HepG2 (cell line): ENCODE data around the gene RPL18. TPM values are rescaled to one million over a fixed set of nuclear protein-coding genes. Genes with fewer than 3 reads are reported as not detected.

Experiments
- ETV5 ChIP-seq: IDR thresholded peaks from 2 replicates; pipeline ENCODE4 v1.6.1; 2018; ENCODE audit warnings: missing biosample characterization, missing genetic modification reagents, inconsistent platforms, borderline replicate concordance
- NFIB ChIP-seq: sonication (generic); formaldehyde crosslinking; IDR thresholded peaks from 2 replicates; pipeline ENCODE4 v1.9.0; 2021; ENCODE audit warnings: missing genetic modification reagents, mild to moderate bottlenecking, borderline replicate concordance
- POLR2AphosphoS5 ChIP-seq: IDR thresholded peaks from 2 replicates; pipeline ENCODE4 v1.6.1; 2012; ENCODE audit warnings: low read depth, low read length
- SALL1 ChIP-seq: sonication (generic); formaldehyde crosslinking; IDR thresholded peaks from 2 replicates; pipeline ENCODE4 v1.8.0; 2022; ENCODE audit warnings: mild to moderate bottlenecking, missing genetic modification reagents
- ZNF225 ChIP-seq: sonication (generic); formaldehyde crosslinking; IDR thresholded peaks from 2 replicates; pipeline ENCODE4 v1.4.0; 2020; ENCODE audit warnings: mild to moderate bottlenecking, missing genetic modification reagents
- ZNF354B ChIP-seq: sonication (generic); formaldehyde crosslinking; IDR thresholded peaks from 2 replicates; pipeline ENCODE4 v1.8.0; 2022; ENCODE audit warnings: mild to moderate bottlenecking, missing genetic modification reagents
- ZNF513 ChIP-seq: sonication (generic); formaldehyde crosslinking; conservative IDR thresholded peaks from 2 replicates; pipeline ENCODE4 v1.5.0; 2020; ENCODE audit warnings: missing genetic modification reagents
- polyA plus RNA-seq, 8 experiments: library from polyadenylated mRNA; depleted of rRNA in 3 of 8; stranded (reverse) in 7 of 8; unstranded in 1 of 8; fragments of >200 nt; fragmentation: Illumina TruSeq in 4 of 8; extraction: Trizol in 4 of 8; gene quantifications; 2 replicates each; pipeline versions ENCODE4 v1.2.1 to v1.2.3, GENCODE V29; 2011 to 2016; ENCODE audit warnings: low read depth in 4 of 8, missing spikeins in 1 of 8, mixed read lengths in 1 of 8; ENCODE audit not compliant: insufficient read depth in 1 of 8
- total RNA-seq, 5 experiments: library from RNA; depleted of rRNA; stranded (reverse); fragments of >200 nt; fragmentation: Illumina TruSeq; extraction: Trizol; gene quantifications; 2 replicates each; pipeline ENCODE4 v1.2.3, GENCODE V29; 2016; ENCODE audit warnings: low read depth in 1 of 5
- TF ChIP-seq, protein P1 (sequence below): sonication (generic); formaldehyde crosslinking; IDR thresholded peaks from 2 replicates; pipeline ENCODE4 v1.4.0; 2020; ENCODE audit warnings: missing genetic modification reagents
- TF ChIP-seq, protein P2 (sequence below): sonication (generic); formaldehyde crosslinking; IDR thresholded peaks from 2 replicates; pipeline ENCODE4 v1.8.0; 2022; ENCODE audit warnings: missing genetic modification reagents, mild to moderate bottlenecking, borderline replicate concordance
- TF ChIP-seq, protein P3 (sequence below): sonication (generic); formaldehyde crosslinking; IDR thresholded peaks from 2 replicates; pipeline ENCODE4 v1.5.0; 2020; ENCODE audit warnings: mild to moderate bottlenecking, missing genetic modification reagents, borderline replicate concordance
- TF ChIP-seq, protein P4 (sequence below): IDR thresholded peaks from 2 replicates; pipeline ENCODE4 v1.6.1; 2016

Gene RPL18
- total and polyA plus RNA-seq, 2 of the 13 experiments (the other 11 are each of a cell fraction or from before 2014, with no cell fraction given): 1,485 to 1,639 TPM

DNA sequence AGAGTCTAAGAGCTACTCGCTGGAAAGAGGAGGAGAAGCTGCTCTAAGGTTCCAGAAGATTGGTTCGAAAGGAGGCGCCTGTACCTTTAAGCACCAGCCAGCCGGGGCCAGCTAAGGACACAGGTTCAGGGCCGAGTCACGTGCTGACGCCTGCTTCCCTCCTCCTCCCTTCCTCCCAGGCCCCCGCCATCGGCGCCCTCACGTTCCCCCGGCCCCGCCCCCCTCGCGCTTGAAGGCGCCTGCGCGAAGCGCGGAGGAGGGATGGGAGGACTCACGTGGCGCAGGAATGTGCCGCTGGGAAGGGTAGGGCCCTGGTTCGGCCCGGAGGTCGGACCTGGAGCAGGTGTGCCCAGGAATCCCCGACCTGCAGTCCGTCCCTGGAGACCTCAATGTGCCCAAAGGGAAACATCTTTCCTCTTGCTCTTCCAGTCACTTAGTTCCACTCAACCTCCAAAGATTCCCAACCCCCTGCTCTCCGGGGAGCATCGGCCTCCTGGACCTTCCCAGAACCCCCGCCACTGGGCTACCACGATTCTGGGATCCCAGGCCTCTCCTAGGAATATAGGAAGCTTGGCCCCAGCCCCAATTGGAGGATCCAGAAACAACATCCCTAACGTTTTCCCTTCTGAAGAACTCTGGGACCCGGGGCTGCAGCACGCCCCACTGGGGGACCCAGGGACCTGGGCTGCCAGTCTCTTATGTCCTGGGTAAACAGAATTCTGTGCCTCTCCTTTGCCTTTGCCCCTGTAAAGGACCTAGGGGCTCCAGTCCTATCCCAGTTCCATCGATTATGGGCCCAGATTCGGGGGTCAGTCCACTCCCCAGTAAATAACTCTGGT lies 15.7 kb upstream of the RPL18 start (continued):
- TF ChIP-seq, protein P1, sequence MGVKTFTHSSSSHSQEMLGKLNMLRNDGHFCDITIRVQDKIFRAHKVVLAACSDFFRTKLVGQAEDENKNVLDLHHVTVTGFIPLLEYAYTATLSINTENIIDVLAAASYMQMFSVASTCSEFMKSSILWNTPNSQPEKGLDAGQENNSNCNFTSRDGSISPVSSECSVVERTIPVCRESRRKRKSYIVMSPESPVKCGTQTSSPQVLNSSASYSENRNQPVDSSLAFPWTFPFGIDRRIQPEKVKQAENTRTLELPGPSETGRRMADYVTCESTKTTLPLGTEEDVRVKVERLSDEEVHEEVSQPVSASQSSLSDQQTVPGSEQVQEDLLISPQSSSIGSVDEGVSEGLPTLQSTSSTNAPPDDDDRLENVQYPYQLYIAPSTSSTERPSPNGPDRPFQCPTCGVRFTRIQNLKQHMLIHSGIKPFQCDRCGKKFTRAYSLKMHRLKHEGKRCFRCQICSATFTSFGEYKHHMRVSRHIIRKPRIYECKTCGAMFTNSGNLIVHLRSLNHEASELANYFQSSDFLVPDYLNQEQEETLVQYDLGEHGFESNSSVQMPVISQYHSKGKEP (CRISPR knock-in tag): 0 out of 2 replicates have a peak, but pooled peaks have one; percentile 35
- TF ChIP-seq, protein P2, sequence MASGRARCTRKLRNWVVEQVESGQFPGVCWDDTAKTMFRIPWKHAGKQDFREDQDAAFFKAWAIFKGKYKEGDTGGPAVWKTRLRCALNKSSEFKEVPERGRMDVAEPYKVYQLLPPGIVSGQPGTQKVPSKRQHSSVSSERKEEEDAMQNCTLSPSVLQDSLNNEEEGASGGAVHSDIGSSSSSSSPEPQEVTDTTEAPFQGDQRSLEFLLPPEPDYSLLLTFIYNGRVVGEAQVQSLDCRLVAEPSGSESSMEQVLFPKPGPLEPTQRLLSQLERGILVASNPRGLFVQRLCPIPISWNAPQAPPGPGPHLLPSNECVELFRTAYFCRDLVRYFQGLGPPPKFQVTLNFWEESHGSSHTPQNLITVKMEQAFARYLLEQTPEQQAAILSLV (CRISPR knock-in tag): no peak
- TF ChIP-seq ZNF354B (CRISPR knock-in tag) (no peak), ZNF513 (no peak), POLR2AphosphoS5 (peak; percentile 79), ETV5 (CRISPR knock-in tag) (peak; percentile 50; the same call in 1 of the 2 replicates), SALL1 (peak; percentile 69; the same call in 1 of the 2 replicates), ZNF225 (no peak), NFIB (CRISPR knock-in tag) (no peak)
- TF ChIP-seq, protein P3, sequence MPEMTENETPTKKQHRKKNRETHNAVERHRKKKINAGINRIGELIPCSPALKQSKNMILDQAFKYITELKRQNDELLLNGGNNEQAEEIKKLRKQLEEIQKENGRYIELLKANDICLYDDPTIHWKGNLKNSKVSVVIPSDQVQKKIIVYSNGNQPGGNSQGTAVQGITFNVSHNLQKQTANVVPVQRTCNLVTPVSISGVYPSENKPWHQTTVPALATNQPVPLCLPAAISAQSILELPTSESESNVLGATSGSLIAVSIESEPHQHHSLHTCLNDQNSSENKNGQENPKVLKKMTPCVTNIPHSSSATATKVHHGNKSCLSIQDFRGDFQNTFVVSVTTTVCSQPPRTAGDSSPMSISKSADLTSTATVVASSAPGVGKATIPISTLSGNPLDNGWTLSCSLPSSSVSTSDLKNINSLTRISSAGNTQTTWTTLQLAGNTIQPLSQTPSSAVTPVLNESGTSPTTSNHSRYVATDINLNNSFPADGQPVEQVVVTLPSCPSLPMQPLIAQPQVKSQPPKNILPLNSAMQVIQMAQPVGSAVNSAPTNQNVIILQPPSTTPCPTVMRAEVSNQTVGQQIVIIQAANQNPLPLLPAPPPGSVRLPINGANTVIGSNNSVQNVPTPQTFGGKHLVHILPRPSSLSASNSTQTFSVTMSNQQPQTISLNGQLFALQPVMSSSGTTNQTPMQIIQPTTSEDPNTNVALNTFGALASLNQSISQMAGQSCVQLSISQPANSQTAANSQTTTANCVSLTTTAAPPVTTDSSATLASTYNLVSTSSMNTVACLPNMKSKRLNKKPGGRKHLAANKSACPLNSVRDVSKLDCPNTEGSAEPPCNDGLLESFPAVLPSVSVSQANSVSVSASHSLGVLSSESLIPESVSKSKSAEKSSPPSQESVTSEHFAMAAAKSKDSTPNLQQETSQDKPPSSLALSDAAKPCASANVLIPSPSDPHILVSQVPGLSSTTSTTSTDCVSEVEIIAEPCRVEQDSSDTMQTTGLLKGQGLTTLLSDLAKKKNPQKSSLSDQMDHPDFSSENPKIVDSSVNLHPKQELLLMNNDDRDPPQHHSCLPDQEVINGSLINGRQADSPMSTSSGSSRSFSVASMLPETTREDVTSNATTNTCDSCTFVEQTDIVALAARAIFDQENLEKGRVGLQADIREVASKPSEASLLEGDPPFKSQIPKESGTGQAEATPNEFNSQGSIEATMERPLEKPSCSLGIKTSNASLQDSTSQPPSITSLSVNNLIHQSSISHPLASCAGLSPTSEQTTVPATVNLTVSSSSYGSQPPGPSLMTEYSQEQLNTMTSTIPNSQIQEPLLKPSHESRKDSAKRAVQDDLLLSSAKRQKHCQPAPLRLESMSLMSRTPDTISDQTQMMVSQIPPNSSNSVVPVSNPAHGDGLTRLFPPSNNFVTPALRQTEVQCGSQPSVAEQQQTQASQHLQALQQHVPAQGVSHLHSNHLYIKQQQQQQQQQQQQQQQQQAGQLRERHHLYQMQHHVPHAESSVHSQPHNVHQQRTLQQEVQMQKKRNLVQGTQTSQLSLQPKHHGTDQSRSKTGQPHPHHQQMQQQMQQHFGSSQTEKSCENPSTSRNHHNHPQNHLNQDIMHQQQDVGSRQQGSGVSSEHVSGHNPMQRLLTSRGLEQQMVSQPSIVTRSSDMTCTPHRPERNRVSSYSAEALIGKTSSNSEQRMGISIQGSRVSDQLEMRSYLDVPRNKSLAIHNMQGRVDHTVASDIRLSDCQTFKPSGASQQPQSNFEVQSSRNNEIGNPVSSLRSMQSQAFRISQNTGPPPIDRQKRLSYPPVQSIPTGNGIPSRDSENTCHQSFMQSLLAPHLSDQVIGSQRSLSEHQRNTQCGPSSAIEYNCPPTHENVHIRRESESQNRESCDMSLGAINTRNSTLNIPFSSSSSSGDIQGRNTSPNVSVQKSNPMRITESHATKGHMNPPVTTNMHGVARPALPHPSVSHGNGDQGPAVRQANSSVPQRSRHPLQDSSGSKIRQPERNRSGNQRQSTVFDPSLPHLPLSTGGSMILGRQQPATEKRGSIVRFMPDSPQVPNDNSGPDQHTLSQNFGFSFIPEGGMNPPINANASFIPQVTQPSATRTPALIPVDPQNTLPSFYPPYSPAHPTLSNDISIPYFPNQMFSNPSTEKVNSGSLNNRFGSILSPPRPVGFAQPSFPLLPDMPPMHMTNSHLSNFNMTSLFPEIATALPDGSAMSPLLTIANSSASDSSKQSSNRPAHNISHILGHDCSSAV: no peak
- TF ChIP-seq, protein P4, sequence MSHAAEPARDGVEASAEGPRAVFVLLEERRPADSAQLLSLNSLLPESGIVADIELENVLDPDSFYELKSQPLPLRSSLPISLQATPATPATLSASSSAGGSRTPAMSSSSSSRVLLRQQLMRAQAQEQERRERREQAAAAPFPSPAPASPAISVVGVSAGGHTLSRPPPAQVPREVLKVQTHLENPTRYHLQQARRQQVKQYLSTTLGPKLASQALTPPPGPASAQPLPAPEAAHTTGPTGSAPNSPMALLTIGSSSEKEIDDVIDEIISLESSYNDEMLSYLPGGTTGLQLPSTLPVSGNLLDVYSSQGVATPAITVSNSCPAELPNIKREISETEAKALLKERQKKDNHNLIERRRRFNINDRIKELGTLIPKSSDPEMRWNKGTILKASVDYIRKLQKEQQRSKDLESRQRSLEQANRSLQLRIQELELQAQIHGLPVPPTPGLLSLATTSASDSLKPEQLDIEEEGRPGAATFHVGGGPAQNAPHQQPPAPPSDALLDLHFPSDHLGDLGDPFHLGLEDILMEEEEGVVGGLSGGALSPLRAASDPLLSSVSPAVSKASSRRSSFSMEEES (CRISPR knock-in tag): peak; percentile 90
